H1 (cell line): ENCODE results near the gene SLC2A3. TPM values are rescaled to one million over a fixed set of nuclear protein-coding genes. Genes with fewer than 3 reads are reported as not detected.

ENCODE experiments used
- CTCF ChIA-PET: fragments of 300-600 bp; sonication (Branson Sonifier 250); formaldehyde crosslinking; loops from one replicate; lab custom pipeline; 2021; ENCODE audit not compliant: partially characterized antibody; lab: Charles Lee
- POLR2A ChIA-PET: fragments of 300-600 bp; sonication (Branson Sonifier 250); formaldehyde crosslinking; loops from one replicate; lab custom pipeline; 2021; ENCODE audit warnings: inconsistent platforms; ENCODE audit not compliant: partially characterized antibody; lab: Charles Lee
- DNase-seq, 2 experiments: peaks; one replicate each; pipeline versions ENCODE4 v3.0.0 to v3.0.0-alpha.2; 2010 to 2022; ENCODE audit warnings: low spot score in 2 of 2, low read depth in 1 of 2, mixed read lengths in 1 of 2
- FAIRE-seq: peaks from 2 replicates; lab custom pipeline; 2011; peaks lifted over from hg19 to GRCh38; lab: Jason Lieb, UNC
- H2AFZ ChIP-seq: 2 replicates; pipeline ENCODE4 v1.8.1; 2012; ENCODE audit warnings: low read length, inconsistent platforms
- H2AK5ac ChIP-seq: 2 replicates; pipeline ENCODE4 v1.6.1; 2013; ENCODE audit warnings: low read depth, low read length
- H2BK120ac ChIP-seq: replicated peaks from 2 replicates; pipeline ENCODE3; 2013; ENCODE audit warnings: low read depth, low read length, inconsistent platforms
- H2BK12ac ChIP-seq: 2 replicates; pipeline ENCODE4 v1.6.1; 2013; ENCODE audit warnings: low read depth, low read length
- H2BK15ac ChIP-seq: 2 replicates; pipeline ENCODE4 v1.6.1; 2013; ENCODE audit warnings: low read length
- H2BK20ac ChIP-seq: 2 replicates; pipeline ENCODE4 v1.6.1; 2013; ENCODE audit warnings: low read length
- H2BK5ac ChIP-seq: 2 replicates; pipeline ENCODE4 v1.6.1; 2013; ENCODE audit warnings: low read depth, low read length
- H3K14ac ChIP-seq: 2 replicates; pipeline ENCODE4 v1.6.1; 2013; ENCODE audit warnings: inconsistent platforms; ENCODE audit not compliant: insufficient read length
- H3K18ac ChIP-seq: 2 replicates; pipeline ENCODE4 v1.6.1; 2013; ENCODE audit warnings: low read length; ENCODE audit errors: extremely low read depth
- H3K23ac ChIP-seq: 2 replicates; pipeline ENCODE4 v1.6.1; 2013; ENCODE audit warnings: inconsistent platforms; ENCODE audit not compliant: insufficient read length
- H3K23me2 ChIP-seq: 2 replicates; pipeline ENCODE4 v1.6.1; 2013; ENCODE audit warnings: low read depth, low read length
- H3K27ac ChIP-seq: 2 replicates; pipeline ENCODE4 v1.6.1; 2011; ENCODE audit warnings: low read depth, low read length, inconsistent platforms
- H3K27me3 ChIP-seq, 4 experiments: replicated peaks in 1 of 4; 1 replicate in 1 of 4; 2 replicates in 3 of 4; pipeline versions ENCODE4 v1.6.1 to v1.8.1; 2011 to 2013; ENCODE audit warnings: low read length in 3 of 4, mild to moderate bottlenecking in 3 of 4, inconsistent platforms in 2 of 4, mixed read lengths in 2 of 4, moderate library complexity in 1 of 4; ENCODE audit not compliant: control insufficient read depth in 3 of 4, insufficient read depth in 3 of 4; ENCODE audit errors: extremely low read depth in 1 of 4
- H3K36me3 ChIP-seq, 4 experiments: 2 replicates each; pipeline versions ENCODE4 v1.6.1 to v1.8.1; 2011 to 2013; ENCODE audit warnings: mild to moderate bottlenecking in 4 of 4, low read length in 3 of 4, moderate library complexity in 2 of 4, control low read depth in 1 of 4, inconsistent platforms in 1 of 4; ENCODE audit not compliant: insufficient read depth in 4 of 4, control insufficient read depth in 2 of 4
- H3K4ac ChIP-seq: replicated peaks from 2 replicates; pipeline ENCODE3; 2013; ENCODE audit warnings: low read length, low read depth, mixed read lengths, inconsistent platforms; ENCODE audit not compliant: insufficient read length
- H3K4me1 ChIP-seq, 4 experiments: replicated peaks in 1 of 4; 1 replicate in 1 of 4; 2 replicates in 3 of 4; pipeline versions ENCODE4 v1.6.1 to v1.8.1; 2011 to 2013; ENCODE audit warnings: low read length in 3 of 4, inconsistent platforms in 2 of 4, mixed read lengths in 1 of 4; ENCODE audit not compliant: insufficient read depth in 4 of 4, control insufficient read depth in 3 of 4
- H3K4me2 ChIP-seq, 2 experiments: 2 replicates each; pipeline versions ENCODE4 v1.6.1 to v1.8.1; 2011 to 2013; ENCODE audit warnings: low read depth in 2 of 2, low read length in 2 of 2, control low read depth in 1 of 2, inconsistent platforms in 1 of 2, mild to moderate bottlenecking in 1 of 2; ENCODE audit not compliant: insufficient read depth in 1 of 2
- H3K4me3 ChIP-seq, 4 experiments: fragments of 200-600, 300-600 bp in 1 of 4; sonication (generic), shearing (Covaris generic), sonication (Bioruptor Twin) in 1 of 4; 2 replicates each; pipeline versions ENCODE4 v1.5.1 to v1.8.1; 2011 to 2016; ENCODE audit warnings: low read length in 4 of 4, low read depth in 3 of 4, control low read depth in 2 of 4, inconsistent platforms in 2 of 4, mild to moderate bottlenecking in 2 of 4, mixed read lengths in 1 of 4, moderate library complexity in 1 of 4; ENCODE audit not compliant: insufficient read depth in 2 of 4; ENCODE audit errors: extremely low read depth in 1 of 4
- H3K56ac ChIP-seq: replicated peaks from 2 replicates; pipeline ENCODE3; 2013; ENCODE audit warnings: low read depth, mild to moderate bottlenecking, mixed read lengths, low read length, inconsistent platforms; ENCODE audit not compliant: insufficient read length
- H3K79me1 ChIP-seq: 2 replicates; pipeline ENCODE4 v1.6.1; 2013; ENCODE audit warnings: low read depth, low read length, control low read depth
- H3K79me2 ChIP-seq, 2 experiments: 2 replicates each; pipeline versions ENCODE4 v1.6.1 to v1.8.1; 2012 to 2013; ENCODE audit warnings: low read length in 2 of 2, mild to moderate bottlenecking in 2 of 2, inconsistent platforms in 1 of 2; ENCODE audit not compliant: insufficient read depth in 2 of 2, control insufficient read depth in 1 of 2
- H3K9ac ChIP-seq, 4 experiments: replicated peaks in 1 of 4; 1 replicate in 1 of 4; 2 replicates in 3 of 4; pipeline versions ENCODE4 v1.6.1 to v1.8.1; 2011 to 2013; ENCODE audit warnings: low read depth in 3 of 4, low read length in 3 of 4, control low read depth in 2 of 4, mild to moderate bottlenecking in 2 of 4, moderate library complexity in 2 of 4, inconsistent platforms in 1 of 4; ENCODE audit errors: extremely low read depth in 1 of 4
- H3K9me3 ChIP-seq, 2 experiments: 2 replicates each; pipeline versions ENCODE4 v1.6.1 to v1.8.1; 2012 to 2013; ENCODE audit warnings: mild to moderate bottlenecking in 2 of 2, moderate library complexity in 2 of 2, control low read depth in 1 of 2, inconsistent platforms in 1 of 2, low read depth in 1 of 2, low read length in 1 of 2, mixed read lengths in 1 of 2; ENCODE audit not compliant: insufficient read depth in 2 of 2
- H4K20me1 ChIP-seq, 2 experiments: replicated peaks in 1 of 2; 2 replicates each; pipeline versions ENCODE3 to v1.8.1; 2011 to 2013; ENCODE audit warnings: inconsistent platforms in 2 of 2, low read length in 2 of 2, mild to moderate bottlenecking in 1 of 2; ENCODE audit not compliant: insufficient read depth in 2 of 2, control insufficient read depth in 1 of 2
- H4K5ac ChIP-seq: 2 replicates; pipeline ENCODE4 v1.6.1; 2013; ENCODE audit warnings: low read length, low read depth, mixed read lengths, inconsistent platforms; ENCODE audit not compliant: insufficient read length
- H4K8ac ChIP-seq: 2 replicates; pipeline ENCODE4 v1.8.0; 2013; ENCODE audit warnings: mild to moderate bottlenecking, moderate library complexity, low read length, inconsistent platforms; ENCODE audit not compliant: insufficient read depth; ENCODE audit errors: extremely low read depth
- H4K91ac ChIP-seq: replicated peaks from 2 replicates; pipeline ENCODE3; 2013; ENCODE audit warnings: low read length, mixed read lengths, inconsistent platforms; ENCODE audit not compliant: insufficient read length
- CHD2 ChIP-seq: IDR thresholded peaks from 2 replicates; pipeline ENCODE4 v1.6.1; 2012; ENCODE audit warnings: low read length, improper control_type of control experiment
- CREB1 ChIP-seq: IDR thresholded peaks from 2 replicates; pipeline ENCODE4 v1.6.1; 2012; ENCODE audit warnings: inconsistent platforms
- KDM4A ChIP-seq: IDR thresholded peaks from one replicate; pipeline ENCODE4 v1.7.1; 2012; ENCODE audit warnings: low read depth, mild to moderate bottlenecking, moderate library complexity, low read length, inconsistent platforms; ENCODE audit not compliant: severe bottlenecking
- NANOG ChIP-seq: IDR thresholded peaks from 2 replicates; pipeline ENCODE4 v1.6.1; 2011; ENCODE audit warnings: low read length, low read depth, mild to moderate bottlenecking, inconsistent platforms; ENCODE audit not compliant: insufficient read depth, poor library complexity, severe bottlenecking
- RBBP5 ChIP-seq: IDR thresholded peaks from 2 replicates; pipeline ENCODE4 v1.7.1; 2012; ENCODE audit warnings: low read depth, mild to moderate bottlenecking, inconsistent platforms, low read length, moderate library complexity, borderline replicate concordance
- SP1 ChIP-seq: IDR thresholded peaks from 2 replicates; pipeline ENCODE4 v1.6.1; 2011; ENCODE audit warnings: low read depth, low read length
- TEAD4 ChIP-seq: IDR thresholded peaks from 2 replicates; pipeline ENCODE4 v1.6.1; 2012; ENCODE audit warnings: low read depth, low read length, inconsistent platforms, mixed read lengths
- USF2 ChIP-seq: IDR thresholded peaks from 2 replicates; pipeline ENCODE4 v1.6.1; 2011; ENCODE audit warnings: low read length, improper control_type of control experiment
- ZNF274 ChIP-seq: IDR thresholded peaks from 2 replicates; pipeline ENCODE4 v1.7.0; 2012; ENCODE audit warnings: low read length, borderline replicate concordance; ENCODE audit errors: extremely low read depth
- WGBS, 2 experiments: shearing (Covaris generic) in 1 of 2; methylation state at CpG; one replicate each; pipeline versions ENCODE4 v1.1.6 to v1.1.7; 2013 to 2015; ENCODE audit warnings: low lambda C conversion rate in 2 of 2, mixed read lengths in 2 of 2, inconsistent platforms in 1 of 2, low coverage in 1 of 2, missing lambda C conversion rate in 1 of 2; ENCODE audit not compliant: insufficient replicate concordance in 2 of 2, insufficient coverage in 1 of 2, insufficient read length in 1 of 2; ENCODE audit errors: extremely low coverage in 1 of 2, missing lambda C conversion rate in 1 of 2; 5-methylcytosine and 5-hydroxymethylcytosine counted together
- polyA plus RNA-seq, 7 experiments: library from polyadenylated mRNA; depleted of rRNA in 3 of 7; stranded (reverse) in 5 of 7; unstranded in 2 of 7; fragments of >200 nt in 5 of 7; fragments of 200-250 nt in 2 of 7; gene quantifications; 1 replicate in 5 of 7; 2 replicates in 1 of 7; 4 replicates in 1 of 7; pipeline versions ENCODE4 v1.2.1 to v1.2.3, GENCODE V29; 2011 to 2013; ENCODE audit warnings: missing spikeins in 2 of 7, mixed read lengths in 2 of 7
- total RNA-seq: library from RNA; stranded (reverse); fragmentation: NEBNext Ultra II Directional; extraction: Animal tissue kit (Norgen Biotek cat#: 25700); gene quantifications from 2 replicates; pipeline ENCODE4 v1.2.1, GENCODE V29; 2021

The SLC2A3 gene
- total and polyA plus RNA-seq, 2 of the 8 experiments (the other 6 are each of a cell fraction or from before 2014, with no cell fraction given), result 417 to 688 TPM

GRCh38 chr12:7884689-7885088 lies 51.3 kb downstream of the SLC2A3 start:
- H3K79me2 ChIP-seq, result no peaks in the 10 kb centered on the region
- no peaks in the 10 kb centered on the region for H3K79me1 ChIP-seq
- no peak overlapping the region for H3K18ac ChIP-seq
- H3K36me3 ChIP-seq, result no peaks in the 10 kb centered on the region
- H3K9me3 ChIP-seq, result no peaks in the 10 kb centered on the region; a peak in 1 of 4 replicates
- peak overlapping the region; percentile 52; the same call in 1 of the 2 replicates for H2BK12ac ChIP-seq
- no peak overlapping the region for H3K4me2 ChIP-seq
- 93% methylated on average over 3 of the region's 3 CpGs; no CpG with 5 or more reads in 1 of the 2 experiments for WGBS, 2 experiments
- H3K4me1 ChIP-seq, result peaks cover 0 to 2% (median 0%) of the 10 kb centered on the region in 4 experiments; a peak in 1 of 7 replicates
- H2BK15ac ChIP-seq, result 0 out of 2 replicates have a peak overlapping the region, but pooled peaks have one; percentile 48
- TF ChIP-seq NANOG (no peak), USF2 (no peak), RBBP5 (no peak), ZNF274 (no peak), CHD2 (no peak), TEAD4 (no peak), CREB1 (no peak), SP1 (no peak), KDM4A (no peak)
- CTCF ChIA-PET, result interaction anchor here (1.1 kb wide), 2 partner anchors 16 to 23 kb away, joined by 3 to 4 read pairs; no protein-coding TSS in a partner anchor
- 0 out of 2 replicates have a peak overlapping the region, but pooled peaks have one; percentile 9 for H2BK20ac ChIP-seq
- no peak overlapping the region for H3K27ac ChIP-seq
- FAIRE-seq, result no peak
- H2AFZ ChIP-seq, result no peak overlapping the region
- H3K23ac ChIP-seq, result no peak overlapping the region
- DNase-seq, result no peak
- H3K4ac ChIP-seq, result no peak overlapping the region
- no peak overlapping the region for H4K91ac ChIP-seq
- H4K5ac ChIP-seq, result no peak overlapping the region
- H2BK5ac ChIP-seq, result no peak overlapping the region
- no peak overlapping the region for H3K56ac ChIP-seq
- POLR2A ChIA-PET, result interaction anchor here (0.6 to 1.2 kb wide), 4 partner anchors 24 to 40 kb away, joined by 3 to 4 read pairs (median 4); no protein-coding TSS in a partner anchor
- H2BK120ac ChIP-seq, result no peak overlapping the region
- H3K14ac ChIP-seq, result no peak overlapping the region
- H3K27me3 ChIP-seq, result no peaks in the 10 kb centered on the region
- no peak overlapping the region for H2AK5ac ChIP-seq
- H4K20me1 ChIP-seq, result no peaks in the 10 kb centered on the region
- H4K8ac ChIP-seq, result no peak overlapping the region
- no peaks in the 10 kb centered on the region for H3K23me2 ChIP-seq
- H3K9ac ChIP-seq, result no peak overlapping the region
- H3K4me3 ChIP-seq, result no peak overlapping the region
